ENCODE data around the gene GSTP1. TPM values are rescaled to one million over a fixed set of nuclear protein-coding genes. Genes with fewer than 3 reads are reported as not detected.
"Not testable (repeated sequence)": the region's sequence is repeated elsewhere in the genome, so short reads cannot be mapped to it uniquely, and the experiment has no call there.

Gene GSTP1
- total RNA-seq, 2 donors from 2014 or later: 67.8 to 79.7 TPM

DNA sequence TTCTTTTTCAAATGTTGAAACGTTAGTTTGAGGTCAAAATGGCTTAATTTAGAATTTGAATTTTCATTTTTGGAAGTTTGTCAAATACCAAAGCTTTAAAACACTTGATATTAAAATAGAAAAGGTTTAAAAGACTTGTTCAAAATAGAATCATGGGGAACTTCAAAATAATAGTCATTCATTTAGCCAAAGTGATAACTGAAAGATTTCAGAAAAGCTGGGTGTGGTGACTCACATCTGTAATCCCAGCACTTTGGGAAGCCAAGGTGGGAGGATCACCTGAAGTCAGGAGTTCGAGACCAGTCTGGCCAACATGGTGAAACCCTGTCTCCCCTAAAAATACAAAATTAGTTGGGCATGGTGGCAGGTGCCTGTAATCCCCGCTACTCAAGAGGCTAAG lies 10.9 kb downstream of the GSTP1 start:
- DNase-seq (no peak), ATAC-seq (no peak)
- no peaks in the 10 kb centered on the region for H3K36me3 Mint-ChIP-seq (ENCODE audit: low read depth)
- no peaks in the 10 kb centered on the region for H3K4me1 Mint-ChIP-seq
- no peak overlapping the region for H3K4me3 Mint-ChIP-seq
- H3K27me3 Mint-ChIP-seq: no peaks in the 10 kb centered on the region
- H3K27ac Mint-ChIP-seq: no peak overlapping the region
- H3K9me3 ChIP-seq (ENCODE audit: control insufficient read depth, low read length, poor library complexity, severe bottlenecking): no peaks in the 10 kb centered on the region

GRCh38 chr11:67596753-67597300 lies 13.2 kb downstream of the GSTP1 start:
- Mint-ChIP-seq H3K4me3 (no peak overlapping the region), H3K27ac (no peak overlapping the region), H3K27me3 (peaks cover 16% of the 10 kb centered on the region), H3K4me1 (peaks cover 5% of the 10 kb centered on the region), H3K36me3 (ENCODE audit: low read depth) (no peaks in the 10 kb centered on the region)
- DNase-seq: no peak
- H3K9me3 ChIP-seq (ENCODE audit: control insufficient read depth, low read length, poor library complexity, severe bottlenecking): no peaks in the 10 kb centered on the region
- no peak for ATAC-seq

- not testable (repeated sequence) for DNase-seq; H3K36me3 Mint-ChIP-seq (ENCODE audit: low read depth); H3K4me1 Mint-ChIP-seq; H3K27ac Mint-ChIP-seq; H3K4me3 Mint-ChIP-seq; ATAC-seq; H3K9me3 ChIP-seq (ENCODE audit: control insufficient read depth, low read length, poor library complexity, severe bottlenecking)
- peaks cover 16% of the 10 kb centered on the region for H3K27me3 Mint-ChIP-seq
These were observed 13.8 kb downstream of the GSTP1 start for GRCh38 chr11:67597458-67597857.

DNA sequence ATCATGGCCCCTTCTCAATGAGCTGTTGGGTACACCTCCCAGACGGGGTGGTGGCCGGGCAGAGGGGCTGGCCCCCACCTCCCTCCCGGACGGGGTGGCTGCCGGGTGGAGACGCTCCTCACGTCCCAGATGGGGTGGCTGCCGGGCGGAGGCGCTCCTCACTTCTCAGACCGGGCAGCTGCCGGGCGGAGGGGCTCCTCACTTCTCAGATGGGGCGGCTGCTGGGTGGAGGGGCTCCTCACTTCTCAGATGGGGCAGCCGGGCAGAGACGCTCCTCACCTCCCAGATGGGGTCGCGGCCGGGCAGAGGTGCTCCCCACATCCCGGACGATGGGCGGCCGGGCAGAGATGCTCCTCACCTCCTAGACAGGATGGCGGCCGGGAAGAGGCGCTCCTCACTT lies 14.4 kb downstream of the GSTP1 start:
- DNase-seq; ATAC-seq; H3K36me3 Mint-ChIP-seq (ENCODE audit: low read depth); H3K27ac Mint-ChIP-seq; H3K9me3 ChIP-seq (ENCODE audit: control insufficient read depth, low read length, poor library complexity, severe bottlenecking); H3K4me3 Mint-ChIP-seq; H3K4me1 Mint-ChIP-seq: not testable (repeated sequence)
- H3K27me3 Mint-ChIP-seq: peaks cover 21% of the 10 kb centered on the region

DNA sequence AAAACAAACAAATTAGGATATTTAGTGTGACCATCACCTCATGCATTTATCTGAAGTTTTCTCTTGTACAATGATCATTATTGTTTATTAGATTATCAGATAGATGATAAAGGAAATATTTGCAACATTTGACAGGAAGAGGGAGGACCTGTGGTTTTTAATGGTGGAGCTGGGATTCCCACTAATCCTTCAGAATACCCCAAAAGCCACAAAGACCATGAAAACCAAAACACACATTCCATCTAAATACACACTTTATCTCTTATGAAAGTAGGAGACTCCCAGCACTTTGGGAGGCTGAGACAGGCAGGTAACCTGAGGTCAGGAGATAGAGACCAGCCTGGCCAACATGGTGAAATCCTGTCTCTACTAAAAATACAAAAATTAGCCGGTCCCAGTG lies 15.5 kb downstream of the GSTP1 start:
- no peak for DNase-seq
- Mint-ChIP-seq H3K4me1 (peaks cover 5% of the 10 kb centered on the region), H3K36me3 (ENCODE audit: low read depth) (no peaks in the 10 kb centered on the region), H3K27ac (no peak overlapping the region), H3K4me3 (no peak overlapping the region), H3K27me3 (peaks cover 25% of the 10 kb centered on the region)
- ATAC-seq: no peak
- H3K9me3 ChIP-seq (ENCODE audit: control insufficient read depth, low read length, poor library complexity, severe bottlenecking): no peaks in the 10 kb centered on the region

DNA sequence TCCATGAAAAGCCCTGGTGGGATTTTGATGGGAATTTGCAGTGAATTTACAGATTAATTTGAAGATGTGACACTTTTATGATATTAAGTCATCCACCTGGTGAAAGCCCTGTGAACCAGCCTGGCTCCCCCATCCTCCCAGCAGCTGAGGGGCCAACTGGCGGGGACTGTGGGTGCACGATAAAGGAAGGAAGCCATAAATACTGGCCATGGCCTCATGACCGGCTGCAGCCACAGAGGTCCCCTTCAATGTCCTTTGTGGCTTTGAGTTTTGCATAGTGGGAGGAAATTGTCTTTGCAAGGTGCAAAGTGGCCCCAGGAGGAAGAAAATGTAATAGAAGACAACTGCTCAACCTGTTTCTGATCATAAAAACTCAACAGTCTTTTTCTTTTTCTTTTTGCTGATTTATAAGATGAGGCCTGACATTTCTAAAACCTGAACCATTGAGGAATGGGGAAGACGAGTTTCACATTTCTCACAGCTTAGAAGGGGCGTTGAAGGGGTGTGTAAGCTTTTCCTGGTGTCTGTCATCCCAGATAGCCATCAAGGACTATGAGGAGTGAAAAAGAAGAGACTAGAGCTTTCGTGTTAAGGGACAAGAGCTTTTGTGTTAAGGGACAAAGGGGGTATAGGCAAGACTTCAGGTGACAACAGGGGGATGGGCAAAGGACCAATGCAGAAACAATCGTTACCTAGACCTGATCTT lies 16.9 kb downstream of the GSTP1 start:
- peaks cover 29% of the 10 kb centered on the region for H3K27me3 Mint-ChIP-seq
- no peak for ATAC-seq
- no peaks in the 10 kb centered on the region for H3K36me3 Mint-ChIP-seq (ENCODE audit: low read depth)
- no peak for DNase-seq
- no peak overlapping the region for H3K4me3 Mint-ChIP-seq
- H3K4me1 Mint-ChIP-seq: peaks cover 5% of the 10 kb centered on the region
- H3K27ac Mint-ChIP-seq: no peak overlapping the region
- no peaks in the 10 kb centered on the region for H3K9me3 ChIP-seq (ENCODE audit: control insufficient read depth, low read length, poor library complexity, severe bottlenecking)

DNA sequence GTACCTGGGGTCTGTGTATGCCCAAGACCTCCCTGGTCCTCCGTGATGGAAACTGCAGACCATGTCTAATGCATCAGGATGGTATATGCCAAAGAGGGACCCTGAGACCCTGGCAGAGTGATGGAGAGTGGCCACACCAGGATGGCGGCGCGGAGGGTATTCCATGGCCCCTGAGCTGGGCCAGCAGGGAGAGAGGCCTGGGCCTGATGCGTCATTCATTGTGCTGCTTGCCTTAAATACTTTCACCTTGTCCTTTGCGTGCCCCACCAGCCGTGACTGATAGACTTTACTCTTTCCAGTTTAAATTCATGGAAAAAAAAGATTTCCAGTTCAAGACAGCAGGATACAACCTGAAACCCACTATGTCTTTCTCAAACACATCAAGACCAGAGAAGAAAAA lies 17.5 kb downstream of the GSTP1 start:
- Mint-ChIP-seq H3K27me3 (peaks cover 29% of the 10 kb centered on the region), H3K4me3 (no peak overlapping the region), H3K27ac (no peak overlapping the region)

DNA sequence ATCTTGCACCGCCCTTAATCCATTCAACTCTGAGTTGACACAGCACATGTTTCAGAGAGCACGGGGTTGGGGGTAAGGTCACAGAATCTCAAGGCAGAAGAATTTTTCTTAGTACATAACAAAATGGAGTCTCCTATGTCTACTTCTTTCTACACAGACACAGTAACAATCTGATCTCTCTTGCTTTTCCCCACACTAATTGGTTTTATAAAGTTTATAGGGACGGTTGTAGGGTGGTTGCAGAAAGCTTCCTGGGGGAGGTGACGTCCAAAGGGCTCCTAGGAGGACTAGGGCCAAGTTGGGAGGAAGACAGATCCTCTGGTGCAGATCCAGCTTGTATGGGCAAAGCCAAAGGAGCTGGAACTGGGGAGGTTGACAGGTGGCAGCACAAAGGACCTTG lies 20.5 kb downstream of the GSTP1 start:
- peaks cover 21% of the 10 kb centered on the region for H3K4me1 Mint-ChIP-seq
- H3K9me3 ChIP-seq (ENCODE audit: control insufficient read depth, low read length, poor library complexity, severe bottlenecking); H3K27ac Mint-ChIP-seq; H3K36me3 Mint-ChIP-seq (ENCODE audit: low read depth); H3K4me3 Mint-ChIP-seq; ATAC-seq; DNase-seq: not testable (repeated sequence)
- H3K27me3 Mint-ChIP-seq: peaks cover 29% of the 10 kb centered on the region

More for the DNA sequence above, 17.5 kb downstream of the GSTP1 start:
- DNase-seq (no peak), ATAC-seq (no peak)
- H3K9me3 ChIP-seq (ENCODE audit: control insufficient read depth, low read length, poor library complexity, severe bottlenecking): no peaks in the 10 kb centered on the region
- H3K4me1 Mint-ChIP-seq: peaks cover 8% of the 10 kb centered on the region
- no peaks in the 10 kb centered on the region for H3K36me3 Mint-ChIP-seq (ENCODE audit: low read depth)

DNA sequence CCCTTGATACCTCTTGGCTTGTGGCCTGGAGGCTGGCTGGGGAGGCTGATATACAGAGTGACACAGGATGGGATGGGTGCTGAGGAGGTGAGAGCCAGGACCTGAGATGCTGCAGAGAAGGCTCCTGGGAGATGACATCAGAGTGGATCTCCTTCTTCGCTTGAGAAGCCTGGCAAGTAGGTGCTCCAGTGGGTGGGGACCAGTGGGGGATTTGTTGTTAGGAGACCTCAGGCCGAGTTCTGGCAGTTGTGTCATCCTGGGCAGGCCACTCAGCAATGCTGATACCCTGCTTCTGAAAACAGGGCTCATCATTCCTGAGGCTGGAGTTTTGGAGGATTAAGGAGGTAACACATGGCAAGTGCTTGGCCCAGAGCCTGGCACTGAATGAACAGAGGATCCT lies 21.2 kb downstream of the GSTP1 start:
- no peak overlapping the region for H3K4me3 Mint-ChIP-seq
- H3K9me3 ChIP-seq (ENCODE audit: control insufficient read depth, low read length, poor library complexity, severe bottlenecking): no peaks in the 10 kb centered on the region
- peaks cover 27% of the 10 kb centered on the region for H3K27me3 Mint-ChIP-seq
- peaks cover 21% of the 10 kb centered on the region for H3K4me1 Mint-ChIP-seq
- no peak for DNase-seq
- no peak for ATAC-seq
- no peak overlapping the region for H3K27ac Mint-ChIP-seq
- no peaks in the 10 kb centered on the region for H3K36me3 Mint-ChIP-seq (ENCODE audit: low read depth)

GRCh38 chr11:67605231-67606011 lies 21.8 kb downstream of the GSTP1 start:
- H3K36me3 Mint-ChIP-seq (ENCODE audit: low read depth): no peaks in the 10 kb centered on the region
- no peak overlapping the region for H3K27ac Mint-ChIP-seq
- ATAC-seq (no peak), DNase-seq (no peak)
- H3K9me3 ChIP-seq (ENCODE audit: control insufficient read depth, low read length, poor library complexity, severe bottlenecking): no peaks in the 10 kb centered on the region
- H3K4me3 Mint-ChIP-seq: peak overlapping the region; percentile 78
- H3K27me3 Mint-ChIP-seq: peaks cover 21% of the 10 kb centered on the region
- peaks cover 21% of the 10 kb centered on the region for H3K4me1 Mint-ChIP-seq

GRCh38 chr11:67606093-67606491 lies 22.5 kb downstream of the GSTP1 start:
- peak overlapping the region; percentile 91 for H3K4me3 Mint-ChIP-seq
- H3K27ac Mint-ChIP-seq: peak overlapping the region; percentile 80
- no peak for ATAC-seq

GRCh38 chr11:67606492-67607295 lies 23.1 kb downstream of the GSTP1 start, which contains the start of gene NDUFV1:
Gene NDUFV1 (plus strand): TSS chr11:67606936. CDS start chr11:67607005, 69 bp downstream.
- Mint-ChIP-seq H3K27ac (peak within 1 kb of the TSS; percentile 80), H3K36me3 (ENCODE audit: low read depth) (no peaks in the 10 kb centered on the region), H3K4me1 (peaks cover 17% of the 10 kb centered on the region), H3K27me3 (peaks cover 12% of the 10 kb centered on the region), H3K4me3 (peak within 1 kb of the TSS; percentile 91)
- H3K9me3 ChIP-seq (ENCODE audit: control insufficient read depth, low read length, poor library complexity, severe bottlenecking): no peaks in the 10 kb centered on the region
- DNase-seq (peak; percentile 93 to 96 (median 95)), ATAC-seq (peak; percentile 99)

More at GRCh38 chr11:67606093-67606491, 22.5 kb downstream of the GSTP1 start:
- no peaks in the 10 kb centered on the region for H3K9me3 ChIP-seq (ENCODE audit: control insufficient read depth, low read length, poor library complexity, severe bottlenecking)
- Mint-ChIP-seq H3K4me1 (peaks cover 17% of the 10 kb centered on the region), H3K27me3 (peaks cover 14% of the 10 kb centered on the region), H3K36me3 (ENCODE audit: low read depth) (no peaks in the 10 kb centered on the region)
- no peak for DNase-seq

DNA sequence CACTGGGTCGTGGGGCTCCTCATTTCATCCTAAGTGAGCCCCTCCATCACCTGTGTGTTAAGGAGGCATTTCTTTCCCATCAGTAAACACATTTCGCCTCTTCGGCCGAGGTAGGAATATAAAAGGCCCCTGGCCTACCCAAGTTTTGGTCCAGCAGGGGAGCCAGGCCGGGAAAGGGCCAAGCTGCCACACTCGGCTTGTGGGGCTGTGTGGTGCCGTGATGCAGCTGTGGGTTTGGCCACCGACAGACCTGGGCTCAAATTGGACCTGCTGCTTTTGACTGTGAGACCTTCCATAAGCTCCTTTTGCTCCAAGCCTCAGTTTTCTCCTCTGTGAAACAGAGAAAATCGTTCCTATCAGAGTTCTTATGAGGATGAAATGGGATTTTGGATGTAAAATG lies 23.9 kb downstream of the GSTP1 start:
- H3K4me1 Mint-ChIP-seq: peaks cover 17% of the 10 kb centered on the region
- no peak for ATAC-seq

More for the DNA sequence above, 23.9 kb downstream of the GSTP1 start:
- no peaks in the 10 kb centered on the region for H3K9me3 ChIP-seq (ENCODE audit: control insufficient read depth, low read length, poor library complexity, severe bottlenecking)
- peak overlapping the region; percentile 80 for H3K27ac Mint-ChIP-seq
- no peaks in the 10 kb centered on the region for H3K36me3 Mint-ChIP-seq (ENCODE audit: low read depth)
- DNase-seq: no peak
- H3K4me3 Mint-ChIP-seq: peak overlapping the region; percentile 91
- peaks cover 12% of the 10 kb centered on the region for H3K27me3 Mint-ChIP-seq
